Keratinocyte (primary cell): Measurements from ENCODE around the gene TOLLIP. TPM values are rescaled to one million over a fixed set of nuclear protein-coding genes. Genes with fewer than 3 reads are reported as not detected.

Experiments
- DNase-seq: peaks from one replicate; pipeline ENCODE4 v3.0.0-alpha.2; 2011; ENCODE audit warnings: low read depth, missing footprints, low spot score
- FAIRE-seq: peaks from 2 replicates; lab custom pipeline; 2011; peaks lifted over from hg19 to GRCh38; lab: Jason Lieb, UNC
- H2AFZ ChIP-seq: 2 replicates; pipeline ENCODE4 v1.6.0; 2012; ENCODE audit warnings: low read length, control low read depth, inconsistent platforms; ENCODE audit not compliant: control insufficient read depth
- H3K27ac ChIP-seq: 2 replicates; pipeline ENCODE4 v1.5.1; 2011; ENCODE audit warnings: low read length; ENCODE audit not compliant: control insufficient read depth, insufficient read depth
- H3K27me3 ChIP-seq: 3 replicates; pipeline ENCODE4 v1.6.0; 2011; ENCODE audit warnings: low read length; ENCODE audit not compliant: control insufficient read depth, insufficient read depth; ENCODE audit errors: extremely low read depth
- H3K36me3 ChIP-seq, 2 experiments: 2 replicates in 1 of 2; 3 replicates in 1 of 2; pipeline ENCODE4 v1.5.1; 2011; ENCODE audit warnings: low read length in 2 of 2, mild to moderate bottlenecking in 1 of 2; ENCODE audit not compliant: control insufficient read depth in 2 of 2, insufficient read depth in 2 of 2; ENCODE audit errors: extremely low read depth in 1 of 2
- H3K4me1 ChIP-seq: 3 replicates; pipeline ENCODE4 v1.5.1; 2011; ENCODE audit warnings: low read length; ENCODE audit not compliant: control insufficient read depth, insufficient read depth; ENCODE audit errors: extremely low read depth
- H3K4me2 ChIP-seq: 3 replicates; pipeline ENCODE4 v1.6.0; 2011; ENCODE audit warnings: low read depth, low read length; ENCODE audit not compliant: control insufficient read depth, insufficient read depth; ENCODE audit errors: extremely low read depth
- H3K4me3 ChIP-seq, 3 experiments: fragments of 200-600 bp in 1 of 3; sonication (generic) in 1 of 3; 2 replicates in 2 of 3; 3 replicates in 1 of 3; pipeline ENCODE4 v1.5.1; 2011 to 2016; ENCODE audit warnings: low read length in 3 of 3, mild to moderate bottlenecking in 3 of 3, control low read depth in 2 of 3, inconsistent platforms in 1 of 3, low read depth in 1 of 3, mixed read lengths in 1 of 3, mixed run types in 1 of 3, moderate library complexity in 1 of 3; ENCODE audit not compliant: control insufficient read depth in 2 of 3, insufficient read depth in 2 of 3; ENCODE audit errors: extremely low read depth in 1 of 3
- H3K79me2 ChIP-seq: 2 replicates; pipeline ENCODE4 v1.6.0; 2012; ENCODE audit warnings: low read length; ENCODE audit not compliant: control insufficient read depth, insufficient read depth
- H3K9ac ChIP-seq: 3 replicates; pipeline ENCODE4 v1.6.0; 2011; ENCODE audit warnings: low read length; ENCODE audit not compliant: control insufficient read depth, insufficient read depth; ENCODE audit errors: extremely low read depth
- H3K9me1 ChIP-seq: 3 replicates; pipeline ENCODE4 v1.6.0; 2011; ENCODE audit warnings: low read length; ENCODE audit not compliant: control insufficient read depth, insufficient read depth; ENCODE audit errors: extremely low read depth
- H3K9me3 ChIP-seq: 2 replicates; pipeline ENCODE4 v1.5.1; 2012; ENCODE audit warnings: low read depth, low read length; ENCODE audit not compliant: control insufficient read depth
- H4K20me1 ChIP-seq: 3 replicates; pipeline ENCODE4 v1.6.0; 2011; ENCODE audit warnings: low read length; ENCODE audit not compliant: control insufficient read depth, insufficient read depth; ENCODE audit errors: extremely low read depth
- CTCF ChIP-seq, 3 experiments: IDR thresholded peaks in 1 of 3; conservative IDR thresholded peaks in 1 of 3; optimal IDR thresholded peaks in 1 of 3; 2 replicates in 2 of 3; 3 replicates in 1 of 3; pipeline versions ENCODE3 to v1.5.1; 2011; ENCODE audit warnings: low read length in 3 of 3, mild to moderate bottlenecking in 3 of 3, moderate library complexity in 2 of 3, control low read depth in 1 of 3, inconsistent platforms in 1 of 3; ENCODE audit not compliant: insufficient read depth in 2 of 3; ENCODE audit errors: extremely low read depth in 1 of 3
- EZH2 ChIP-seq: IDR thresholded peaks from one replicate; pipeline ENCODE4 v1.6.1; 2012; ENCODE audit warnings: inconsistent platforms, mild to moderate bottlenecking, low read length, moderate library complexity
- dilution Hi-C: fragments of 300-500 bp; cut with MboI; formaldehyde crosslinking; loops from one replicate; pipeline ENCODE4 v1.7.0; 2020; ENCODE audit warnings: low sequenced_read_pairs; ENCODE audit not compliant: extremely low pct_ligation_motif_present
- polyA plus RNA-seq, 5 experiments: library from polyadenylated mRNA; depleted of rRNA in 3 of 5; stranded (reverse) in 3 of 5; stranded (forward) in 1 of 5; unstranded in 1 of 5; fragments of >200 nt; gene quantifications; 1 replicate in 1 of 5; 2 replicates in 3 of 5; 3 replicates in 1 of 5; pipeline versions ENCODE4 v1.2.1 to v1.2.3, GENCODE V29; 2011 to 2012; ENCODE audit warnings: missing spikeins in 2 of 5, low read depth in 1 of 5, low replicate concordance in 1 of 5

Gene TOLLIP
- polyA plus RNA-seq, 1 donor (not counting 4 experiments of a cell fraction or from before 2014, with no cell fraction given): 40.2 TPM

- no peak for DNase-seq
- no peak overlapping the region for H3K27ac ChIP-seq
- peaks cover 14% of the 10 kb centered on the region for H3K27me3 ChIP-seq
- no peaks in the 10 kb centered on the region for H4K20me1 ChIP-seq
- no peaks in the 10 kb centered on the region for H3K36me3 ChIP-seq
- no peaks in the 10 kb centered on the region for H3K4me1 ChIP-seq
- dilution Hi-C loops: no loop called here
- TF ChIP-seq CTCF (optimal IDR thresholded peaks at IDR 0.05 in 1 of 3, IDR thresholded peaks at IDR 0.05 in 1 of 3, conservative IDR thresholded peaks at IDR 0.05 in 1 of 3; ENCODE audit: extremely low read depth in 1 of 3, insufficient read depth in 2 of 3, low read length in 3 of 3): no peak
- no peak overlapping the region for H2AFZ ChIP-seq
- H3K9me3 ChIP-seq: no peaks in the 10 kb centered on the region
- H3K4me2 ChIP-seq: no peak overlapping the region
- H3K4me3 ChIP-seq: no peak overlapping the region
- no peak for FAIRE-seq
- no peak overlapping the region for H3K9ac ChIP-seq
- no peaks in the 10 kb centered on the region for H3K79me2 ChIP-seq
- no peaks in the 10 kb centered on the region for H3K9me1 ChIP-seq
Observed at GRCh38 chr11:1353383-1354124, 44.1 kb upstream of the TOLLIP start.

GRCh38 chr11:1352696-1353382 is 43.4 kb upstream of the TOLLIP start:
- no peak overlapping the region for H3K4me3 ChIP-seq
- H3K4me1 ChIP-seq: no peaks in the 10 kb centered on the region
- FAIRE-seq (no peak), DNase-seq (no peak)
- dilution Hi-C loops: no loop called here
- H3K9me3 ChIP-seq: no peaks in the 10 kb centered on the region
- H2AFZ ChIP-seq: no peak overlapping the region
- H3K9me1 ChIP-seq: no peaks in the 10 kb centered on the region
- H3K79me2 ChIP-seq: no peaks in the 10 kb centered on the region
- peaks cover 14% of the 10 kb centered on the region for H3K27me3 ChIP-seq
- no peaks in the 10 kb centered on the region for H4K20me1 ChIP-seq
- H3K4me2 ChIP-seq: no peak overlapping the region
- no peaks in the 10 kb centered on the region for H3K36me3 ChIP-seq
- TF ChIP-seq EZH2: no peak
- no peak for TF ChIP-seq CTCF (optimal IDR thresholded peaks at IDR 0.05 in 1 of 3, IDR thresholded peaks at IDR 0.05 in 1 of 3, conservative IDR thresholded peaks at IDR 0.05 in 1 of 3; ENCODE audit: extremely low read depth in 1 of 3, insufficient read depth in 2 of 3, low read length in 3 of 3)
- no peak overlapping the region for H3K27ac ChIP-seq
- H3K9ac ChIP-seq: no peak overlapping the region
